ENCODE results near the gene FAM83E.

DNA sequence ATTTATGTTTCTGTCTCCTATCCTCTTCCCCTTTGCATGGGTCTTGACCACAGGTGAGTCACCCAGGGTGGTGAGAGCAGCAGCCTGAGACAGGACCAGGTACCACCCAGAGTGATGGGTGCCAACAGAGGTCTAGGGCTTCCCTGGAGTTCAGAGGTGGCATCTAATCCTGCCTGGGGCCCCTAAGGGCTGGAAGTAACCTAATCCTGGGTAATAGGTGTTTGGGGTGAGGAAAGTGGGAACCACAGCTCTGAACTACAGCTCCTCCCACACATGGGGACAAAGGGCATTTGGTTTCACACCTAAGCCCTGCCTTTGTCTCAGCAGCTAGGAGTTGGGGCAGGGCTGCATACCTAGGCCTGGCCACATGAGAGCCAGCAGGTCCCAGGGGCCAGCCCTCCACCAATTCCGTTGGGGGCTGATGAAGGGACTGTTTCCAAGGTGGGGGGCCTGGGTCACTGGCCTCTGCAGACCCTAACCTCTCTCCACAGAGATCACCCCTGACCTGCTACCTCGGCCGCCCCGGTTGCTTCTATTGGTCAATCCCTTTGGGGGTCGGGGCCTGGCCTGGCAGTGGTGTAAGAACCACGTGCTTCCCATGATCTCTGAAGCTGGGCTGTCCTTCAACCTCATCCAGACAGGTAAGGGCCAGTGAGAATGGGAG is 12.5 kb upstream of the FAM83E start:
- TF ChIP-seq POLR2A (IDR thresholded peaks at IDR 0.05): no peak
- TF ChIP-seq, protein P1, sequence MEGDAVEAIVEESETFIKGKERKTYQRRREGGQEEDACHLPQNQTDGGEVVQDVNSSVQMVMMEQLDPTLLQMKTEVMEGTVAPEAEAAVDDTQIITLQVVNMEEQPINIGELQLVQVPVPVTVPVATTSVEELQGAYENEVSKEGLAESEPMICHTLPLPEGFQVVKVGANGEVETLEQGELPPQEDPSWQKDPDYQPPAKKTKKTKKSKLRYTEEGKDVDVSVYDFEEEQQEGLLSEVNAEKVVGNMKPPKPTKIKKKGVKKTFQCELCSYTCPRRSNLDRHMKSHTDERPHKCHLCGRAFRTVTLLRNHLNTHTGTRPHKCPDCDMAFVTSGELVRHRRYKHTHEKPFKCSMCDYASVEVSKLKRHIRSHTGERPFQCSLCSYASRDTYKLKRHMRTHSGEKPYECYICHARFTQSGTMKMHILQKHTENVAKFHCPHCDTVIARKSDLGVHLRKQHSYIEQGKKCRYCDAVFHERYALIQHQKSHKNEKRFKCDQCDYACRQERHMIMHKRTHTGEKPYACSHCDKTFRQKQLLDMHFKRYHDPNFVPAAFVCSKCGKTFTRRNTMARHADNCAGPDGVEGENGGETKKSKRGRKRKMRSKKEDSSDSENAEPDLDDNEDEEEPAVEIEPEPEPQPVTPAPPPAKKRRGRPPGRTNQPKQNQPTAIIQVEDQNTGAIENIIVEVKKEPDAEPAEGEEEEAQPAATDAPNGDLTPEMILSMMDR (IDR thresholded peaks at IDR 0.05): no peak

All from testis (tissue), 2 donors.